Measurements from ENCODE around the gene SNX17. TPM values are rescaled to one million over a fixed set of nuclear protein-coding genes. Genes with fewer than 3 reads are reported as not detected.
A peak's percentile ranks its signal among the peaks of the same experiment; 100 is the strongest.

The SNX17 gene
- total RNA-seq, 4 donors from 2014 or later, result 84.7 to 151 (median 124) TPM

GRCh38 chr2:27379836-27380625 lies 9.6 kb downstream of the SNX17 start:
- H3K36me3 ChIP-seq, result peaks cover 39 to 75% (median 73%) of the 10 kb centered on the region in 4 donors
- DNase-seq (ENCODE audit: extremely low spot score), result no peak
- peak overlapping the region; percentile 85 to 93 (median 88) for H3K27ac ChIP-seq (replicated peaks in 1 of 4)
- no peaks in the 10 kb centered on the region for H3K9me3 ChIP-seq
- WGBS, result under 1% methylated on average over 18 of the region's 35 CpGs
- intact Hi-C loops (cut with DNase I), result loop anchor here (10.0 kb wide), 1 partner anchor 165 kb away; the partner anchor contains the start of genes ATRAID, CAD and SLC5A6
- no peaks in the 10 kb centered on the region for H3K27me3 ChIP-seq
- H3K4me1 ChIP-seq, result peaks cover 19 to 45% (median 28%) of the 10 kb centered on the region in 4 donors
- TF ChIP-seq CTCF (IDR thresholded peaks at IDR 0.05) (no peak), EP300 (IDR thresholded peaks at IDR 0.05) (no peak), POLR2A (IDR thresholded peaks at IDR 0.05; ENCODE audit: low read depth) (no peak), POLR2AphosphoS5 (IDR thresholded peaks at IDR 0.05) (peak in 1 of 2 donors; percentile 49)
- H3K4me3 ChIP-seq, result peak overlapping the region; percentile 69 to 92 (median 77)

- H3K27me3 ChIP-seq, result no peaks in the 10 kb centered on the region
- H3K36me3 ChIP-seq, result peaks cover 34 to 75% (median 72%) of the 10 kb centered on the region in 4 donors
- intact Hi-C loops (cut with DNase I), result no loop called here
- 43% methylated on average over 20 of the region's 67 CpGs for WGBS
- peak; percentile 99 for DNase-seq (ENCODE audit: extremely low spot score)
- peak within 1 kb of the TSS; percentile 69 to 92 (median 77) for H3K4me3 ChIP-seq
- H3K27ac ChIP-seq (replicated peaks in 1 of 4), result peak within 1 kb of the TSS; percentile 85 to 93 (median 88)
- peaks cover 19 to 45% (median 28%) of the 10 kb centered on the region in 4 donors for H3K4me1 ChIP-seq
- TF ChIP-seq EP300 (IDR thresholded peaks at IDR 0.05) (no peak), CTCF (IDR thresholded peaks at IDR 0.05) (no peak), POLR2AphosphoS5 (IDR thresholded peaks at IDR 0.05) (peak; percentile 84 to 95)
- H3K9me3 ChIP-seq, result no peaks in the 10 kb centered on the region
These were observed 10.5 kb downstream of the SNX17 start, which contains the start of gene ZNF513 for GRCh38 chr2:27380626-27381545. Gene ZNF513, minus strand, starts transcription at chr2:27380734. Its CDS starts 208 bp downstream, at chr2:27380526.

- H3K4me1 ChIP-seq, result peaks cover 19 to 43% (median 28%) of the 10 kb centered on the region in 4 donors
- no peaks in the 10 kb centered on the region for H3K9me3 ChIP-seq
- H3K4me3 ChIP-seq, result peak overlapping the region in 1 of 4 donors; percentile 74
- WGBS, result 95% methylated on average over 10 of the region's 10 CpGs
- peak overlapping the region; percentile 85 to 93 (median 88) for H3K27ac ChIP-seq (replicated peaks in 1 of 4)
- intact Hi-C loops (cut with DNase I), result no loop called here
- no peak for DNase-seq (ENCODE audit: extremely low spot score)
- no peak for TF ChIP-seq CTCF (IDR thresholded peaks at IDR 0.05)
- TF ChIP-seq POLR2A (IDR thresholded peaks at IDR 0.05; ENCODE audit: low read depth), result no peak
- TF ChIP-seq POLR2AphosphoS5 (IDR thresholded peaks at IDR 0.05), result no peak
- TF ChIP-seq EP300 (IDR thresholded peaks at IDR 0.05), result no peak
- no peaks in the 10 kb centered on the region for H3K27me3 ChIP-seq
- H3K36me3 ChIP-seq, result peaks cover 29 to 75% (median 69%) of the 10 kb centered on the region in 4 donors
These were observed 11.3 kb downstream of the SNX17 start for GRCh38 chr2:27381577-27382181.

- Histone ChIP-seq H3K27ac (replicated peaks in 1 of 4) (no peak overlapping the region), H3K36me3 (peaks cover 10 to 22% (median 18%) of the 10 kb centered on the region in 4 donors), H3K4me1 (no peaks in the 10 kb centered on the region), H3K9me3 (no peaks in the 10 kb centered on the region), H3K4me3 (no peak overlapping the region), H3K27me3 (no peaks in the 10 kb centered on the region)
- intact Hi-C loops (cut with DNase I), result no loop called here
- WGBS, result 96% methylated on average over 9 of the region's 9 CpGs
- DNase-seq (ENCODE audit: extremely low spot score), result no peak
- TF ChIP-seq POLR2A (IDR thresholded peaks at IDR 0.05; ENCODE audit: low read depth) (no peak), CTCF (IDR thresholded peaks at IDR 0.05) (no peak), EP300 (IDR thresholded peaks at IDR 0.05) (no peak), POLR2AphosphoS5 (IDR thresholded peaks at IDR 0.05) (no peak)
These were observed 20.6 kb downstream of the SNX17 start for GRCh38 chr2:27390822-27391679.

Data from esophagus muscularis mucosa (tissue), 4 donors.